ENCODE measurements around the gene WDR38. TPM values are rescaled to one million over a fixed set of nuclear protein-coding genes. Genes with fewer than 3 reads are reported as not detected.

Gene WDR38
- total and polyA plus RNA-seq, 4 donors = not detected

DNA sequence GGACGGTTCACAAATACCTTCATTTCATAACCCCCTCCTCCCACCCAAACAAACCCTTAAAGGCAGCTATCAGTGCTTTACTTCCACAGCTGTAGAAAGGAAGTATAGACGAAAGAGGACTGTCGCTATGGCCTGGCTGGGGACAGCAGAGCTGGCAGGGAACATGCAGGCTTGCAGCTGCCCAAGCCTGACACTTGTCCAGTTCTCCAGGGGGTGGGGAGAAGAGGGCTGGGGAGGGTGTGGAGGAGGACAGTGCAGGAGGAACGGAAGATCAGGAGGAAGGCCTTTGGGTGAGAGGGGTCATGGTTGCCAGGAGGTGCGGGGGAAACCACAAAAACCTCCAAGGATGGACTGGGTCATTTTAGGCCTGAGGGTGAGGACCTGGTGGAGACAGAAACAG lies 34.6 kb downstream of the WDR38 start:
- TF ChIP-seq RAD21 (IDR thresholded peaks at IDR 0.05) = no peak
- TF ChIP-seq, protein P1, sequence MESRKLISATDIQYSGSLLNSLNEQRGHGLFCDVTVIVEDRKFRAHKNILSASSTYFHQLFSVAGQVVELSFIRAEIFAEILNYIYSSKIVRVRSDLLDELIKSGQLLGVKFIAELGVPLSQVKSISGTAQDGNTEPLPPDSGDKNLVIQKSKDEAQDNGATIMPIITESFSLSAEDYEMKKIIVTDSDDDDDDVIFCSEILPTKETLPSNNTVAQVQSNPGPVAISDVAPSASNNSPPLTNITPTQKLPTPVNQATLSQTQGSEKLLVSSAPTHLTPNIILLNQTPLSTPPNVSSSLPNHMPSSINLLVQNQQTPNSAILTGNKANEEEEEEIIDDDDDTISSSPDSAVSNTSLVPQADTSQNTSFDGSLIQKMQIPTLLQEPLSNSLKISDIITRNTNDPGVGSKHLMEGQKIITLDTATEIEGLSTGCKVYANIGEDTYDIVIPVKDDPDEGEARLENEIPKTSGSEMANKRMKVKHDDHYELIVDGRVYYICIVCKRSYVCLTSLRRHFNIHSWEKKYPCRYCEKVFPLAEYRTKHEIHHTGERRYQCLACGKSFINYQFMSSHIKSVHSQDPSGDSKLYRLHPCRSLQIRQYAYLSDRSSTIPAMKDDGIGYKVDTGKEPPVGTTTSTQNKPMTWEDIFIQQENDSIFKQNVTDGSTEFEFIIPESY (IDR thresholded peaks at IDR 0.05) = no peak
- TF ChIP-seq, protein P2, sequence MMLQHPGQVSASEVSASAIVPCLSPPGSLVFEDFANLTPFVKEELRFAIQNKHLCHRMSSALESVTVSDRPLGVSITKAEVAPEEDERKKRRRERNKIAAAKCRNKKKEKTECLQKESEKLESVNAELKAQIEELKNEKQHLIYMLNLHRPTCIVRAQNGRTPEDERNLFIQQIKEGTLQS (IDR thresholded peaks at IDR 0.05) = no peak
- TF ChIP-seq HNF4G (IDR thresholded peaks at IDR 0.05) = no peak
- no peak for TF ChIP-seq GABPA (IDR thresholded peaks at IDR 0.05 in 1 of 2, conservative IDR thresholded peaks at IDR 0.05 in 1 of 2)
- TF ChIP-seq, protein P3, sequence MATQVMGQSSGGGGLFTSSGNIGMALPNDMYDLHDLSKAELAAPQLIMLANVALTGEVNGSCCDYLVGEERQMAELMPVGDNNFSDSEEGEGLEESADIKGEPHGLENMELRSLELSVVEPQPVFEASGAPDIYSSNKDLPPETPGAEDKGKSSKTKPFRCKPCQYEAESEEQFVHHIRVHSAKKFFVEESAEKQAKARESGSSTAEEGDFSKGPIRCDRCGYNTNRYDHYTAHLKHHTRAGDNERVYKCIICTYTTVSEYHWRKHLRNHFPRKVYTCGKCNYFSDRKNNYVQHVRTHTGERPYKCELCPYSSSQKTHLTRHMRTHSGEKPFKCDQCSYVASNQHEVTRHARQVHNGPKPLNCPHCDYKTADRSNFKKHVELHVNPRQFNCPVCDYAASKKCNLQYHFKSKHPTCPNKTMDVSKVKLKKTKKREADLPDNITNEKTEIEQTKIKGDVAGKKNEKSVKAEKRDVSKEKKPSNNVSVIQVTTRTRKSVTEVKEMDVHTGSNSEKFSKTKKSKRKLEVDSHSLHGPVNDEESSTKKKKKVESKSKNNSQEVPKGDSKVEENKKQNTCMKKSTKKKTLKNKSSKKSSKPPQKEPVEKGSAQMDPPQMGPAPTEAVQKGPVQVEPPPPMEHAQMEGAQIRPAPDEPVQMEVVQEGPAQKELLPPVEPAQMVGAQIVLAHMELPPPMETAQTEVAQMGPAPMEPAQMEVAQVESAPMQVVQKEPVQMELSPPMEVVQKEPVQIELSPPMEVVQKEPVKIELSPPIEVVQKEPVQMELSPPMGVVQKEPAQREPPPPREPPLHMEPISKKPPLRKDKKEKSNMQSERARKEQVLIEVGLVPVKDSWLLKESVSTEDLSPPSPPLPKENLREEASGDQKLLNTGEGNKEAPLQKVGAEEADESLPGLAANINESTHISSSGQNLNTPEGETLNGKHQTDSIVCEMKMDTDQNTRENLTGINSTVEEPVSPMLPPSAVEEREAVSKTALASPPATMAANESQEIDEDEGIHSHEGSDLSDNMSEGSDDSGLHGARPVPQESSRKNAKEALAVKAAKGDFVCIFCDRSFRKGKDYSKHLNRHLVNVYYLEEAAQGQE (IDR thresholded peaks at IDR 0.05) = no peak
- TF ChIP-seq, protein P4, sequence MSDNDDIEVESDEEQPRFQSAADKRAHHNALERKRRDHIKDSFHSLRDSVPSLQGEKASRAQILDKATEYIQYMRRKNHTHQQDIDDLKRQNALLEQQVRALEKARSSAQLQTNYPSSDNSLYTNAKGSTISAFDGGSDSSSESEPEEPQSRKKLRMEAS (IDR thresholded peaks at IDR 0.05) = no peak
- TF ChIP-seq RXRA (IDR thresholded peaks at IDR 0.05) = no peak
- 93% methylated on average over 5 of the region's 5 CpGs for WGBS

DNA sequence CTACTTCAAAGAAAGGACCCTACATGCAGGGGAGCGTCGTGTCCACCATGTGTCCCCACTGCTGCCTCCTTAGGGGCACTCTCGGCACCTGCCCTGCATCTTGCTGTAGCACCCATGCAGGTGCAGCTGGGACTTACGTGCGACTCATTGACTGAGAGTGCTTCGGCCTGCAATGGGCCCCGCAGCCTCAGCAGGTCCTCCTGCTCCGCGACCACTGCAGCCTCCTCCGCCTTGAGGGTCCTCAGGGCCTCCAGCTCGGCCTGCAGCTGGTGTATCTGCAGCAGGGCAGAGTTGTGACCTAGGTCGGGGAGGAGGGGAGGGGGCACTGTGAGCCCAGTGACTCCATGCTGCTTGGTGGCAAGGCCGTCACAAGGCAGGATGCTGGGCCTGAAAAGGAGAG lies 35.7 kb downstream of the WDR38 start:
- 96% methylated on average over 13 of the region's 13 CpGs for WGBS
- Histone ChIP-seq H3K9ac (ENCODE audit: low read depth in 1 of 2, low read length in 2 of 2) (no peak overlapping the region), H3K4me3 (ENCODE audit: low read depth in 1 of 3, low read length in 3 of 3) (no peak overlapping the region), H3K27ac (ENCODE audit: low read depth in 1 of 2, low read length in 2 of 2) (no peak overlapping the region), H3K4me1 (ENCODE audit: control insufficient read depth in 4 of 4, insufficient read depth in 4 of 4, low read length in 3 of 4) (no peaks in the 10 kb centered on the region), H3K9me3 (ENCODE audit: control insufficient read depth in 4 of 4, low read length in 3 of 4) (no peaks in the 10 kb centered on the region), H3K27me3 (ENCODE audit: control insufficient read depth in 4 of 4, insufficient read depth in 4 of 4, low read length in 3 of 4) (no peaks in the 10 kb centered on the region), H3K36me3 (ENCODE audit: control insufficient read depth in 4 of 4, insufficient read depth in 3 of 4, low read depth in 1 of 4, low read length in 3 of 4) (peaks cover 10 to 78% (median 47%) of the 10 kb centered on the region in 4 donors)
- TF ChIP-seq GABPA (IDR thresholded peaks at IDR 0.05 in 1 of 2, conservative IDR thresholded peaks at IDR 0.05 in 1 of 2) = no peak
- DNase-seq (ENCODE audit: low spot score) = no peak

More for the DNA sequence above, 34.6 kb downstream of the WDR38 start:
- H3K9ac ChIP-seq (ENCODE audit: low read depth in 1 of 2, low read length in 2 of 2) = no peak overlapping the region
- DNase-seq (ENCODE audit: low spot score) = no peak
- no peaks in the 10 kb centered on the region for H3K27me3 ChIP-seq (ENCODE audit: control insufficient read depth in 4 of 4, insufficient read depth in 4 of 4, low read length in 3 of 4)
- H3K27ac ChIP-seq (ENCODE audit: low read depth in 1 of 2, low read length in 2 of 2) = no peak overlapping the region
- no peak overlapping the region for H3K4me3 ChIP-seq (ENCODE audit: low read depth in 1 of 3, low read length in 3 of 3)
- no peaks in the 10 kb centered on the region for H3K9me3 ChIP-seq (ENCODE audit: control insufficient read depth in 4 of 4, low read length in 3 of 4)
- H3K4me1 ChIP-seq (ENCODE audit: control insufficient read depth in 4 of 4, insufficient read depth in 4 of 4, low read length in 3 of 4) = no peaks in the 10 kb centered on the region
- H3K36me3 ChIP-seq (ENCODE audit: control insufficient read depth in 4 of 4, insufficient read depth in 3 of 4, low read depth in 1 of 4, low read length in 3 of 4) = peaks cover 10 to 67% (median 43%) of the 10 kb centered on the region in 4 donors

DNA sequence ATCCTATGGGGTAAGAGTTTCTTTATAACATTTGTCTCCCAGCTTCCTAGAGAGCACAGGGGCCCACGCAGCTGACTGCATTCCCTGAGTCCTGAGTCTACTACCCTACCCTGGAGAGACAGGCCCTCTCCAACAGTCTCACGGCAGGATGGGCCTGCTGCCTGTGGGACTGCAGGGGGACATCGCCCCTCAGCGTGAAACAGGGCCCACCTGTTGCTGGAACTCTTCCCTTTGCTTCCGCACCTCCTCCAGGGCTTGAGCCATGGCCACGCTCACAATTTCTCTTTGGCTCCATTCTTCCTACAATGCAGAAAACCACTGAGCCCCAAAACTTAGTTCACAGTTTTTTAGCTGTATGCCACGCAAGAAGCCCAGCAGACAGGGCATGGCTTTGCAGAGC lies 36.9 kb downstream of the WDR38 start:
- no peak for DNase-seq (ENCODE audit: low spot score)
- no peak for TF ChIP-seq NR2F2 (IDR thresholded peaks at IDR 0.05)
- Histone ChIP-seq H3K4me1 (ENCODE audit: control insufficient read depth in 4 of 4, insufficient read depth in 4 of 4, low read length in 3 of 4) (no peaks in the 10 kb centered on the region), H3K27me3 (ENCODE audit: control insufficient read depth in 4 of 4, insufficient read depth in 4 of 4, low read length in 3 of 4) (no peaks in the 10 kb centered on the region), H3K36me3 (ENCODE audit: control insufficient read depth in 4 of 4, insufficient read depth in 3 of 4, low read depth in 1 of 4, low read length in 3 of 4) (peaks cover 10 to 75% (median 45%) of the 10 kb centered on the region in 4 donors), H3K9ac (ENCODE audit: low read depth in 1 of 2, low read length in 2 of 2) (no peak overlapping the region), H3K27ac (ENCODE audit: low read depth in 1 of 2, low read length in 2 of 2) (no peak overlapping the region), H3K9me3 (ENCODE audit: control insufficient read depth in 4 of 4, low read length in 3 of 4) (no peaks in the 10 kb centered on the region), H3K4me3 (ENCODE audit: low read depth in 1 of 3, low read length in 3 of 3) (no peak overlapping the region)
- WGBS = 97% methylated on average over 7 of the region's 7 CpGs

All from liver (tissue), 9 donors.